Ramos (cell line): ENCODE data around the gene KCNG4.
"Not testable (repeated sequence)": the region's sequence is repeated elsewhere in the genome, so short reads cannot be mapped to it uniquely, and the experiment has no call there.

Experiments used
- in situ Hi-C: fragments of 300-500 bp; cut with MboI; formaldehyde crosslinking; loops from one replicate; pipeline ENCODE4 v1.14.3; 2022; ENCODE audit warnings: low sequenced_read_pairs; ENCODE audit not compliant: unreplicated experiment

KCNG4 gene

GRCh38 chr16:84212631-84213030, 27.2 kb downstream of the KCNG4 start:
- in situ Hi-C loops: no loop called here

GRCh38 chr16:84212154-84212553, 27.7 kb downstream of the KCNG4 start:
- in situ Hi-C loops: no loop called here

- in situ Hi-C loops: no loop called here
Observed at GRCh38 chr16:84209989-84210388, 29.8 kb downstream of the KCNG4 start.

GRCh38 chr16:84207879-84208278, 31.9 kb downstream of the KCNG4 start:
- in situ Hi-C loops: no loop called here

GRCh38 chr16:84207251-84207650, 32.6 kb downstream of the KCNG4 start:
- in situ Hi-C loops: no loop called here

GRCh38 chr16:84205976-84206691, 33.7 kb downstream of the KCNG4 start:
- in situ Hi-C loops: no loop called here

- in situ Hi-C loops: not testable (repeated sequence)
Observed at GRCh38 chr16:84205123-84205522, 34.7 kb downstream of the KCNG4 start.

GRCh38 chr16:84204551-84204950, 35.3 kb downstream of the KCNG4 start:
- in situ Hi-C loops: not testable (repeated sequence)

- in situ Hi-C loops: no loop called here
Observed at GRCh38 chr16:84199861-84200260, 40.0 kb downstream of the KCNG4 start.

- in situ Hi-C loops: no loop called here
Observed at GRCh38 chr16:84199097-84199496, 40.7 kb downstream of the KCNG4 start.

GRCh38 chr16:84198401-84198800, 41.4 kb downstream of the KCNG4 start:
- in situ Hi-C loops: no loop called here

GRCh38 chr16:84197466-84198128, 42.2 kb downstream of the KCNG4 start:
- in situ Hi-C loops: no loop called here

GRCh38 chr16:84196727-84197394, 43.0 kb downstream of the KCNG4 start:
- in situ Hi-C loops: no loop called here

GRCh38 chr16:84196101-84196500, 43.7 kb downstream of the KCNG4 start:
- in situ Hi-C loops: no loop called here

- in situ Hi-C loops: no loop called here
Observed at GRCh38 chr16:84195201-84196093, 44.4 kb downstream of the KCNG4 start.

- in situ Hi-C loops: no loop called here
Observed at GRCh38 chr16:84194470-84195200, 45.2 kb downstream of the KCNG4 start.

- in situ Hi-C loops: no loop called here
Observed at GRCh38 chr16:84194018-84194417, 45.8 kb downstream of the KCNG4 start.

GRCh38 chr16:84193480-84193879, 46.3 kb downstream of the KCNG4 start:
- in situ Hi-C loops: no loop called here

GRCh38 chr16:84191466-84191865, 48.3 kb downstream of the KCNG4 start:
- in situ Hi-C loops: no loop called here
